ENCODE data around the gene CD3D. TPM values are rescaled to one million over a fixed set of nuclear protein-coding genes. Genes with fewer than 3 reads are reported as not detected.

The CD3D gene
- total and polyA plus RNA-seq, 2 donors (not counting 3 experiments of a cell fraction or from before 2014, with no cell fraction given) = not detected

- Histone ChIP-seq H3K27ac (ENCODE audit: insufficient read depth, low read depth, low read length) (no peak overlapping the region), H4K20me1 (replicated peaks; ENCODE audit: control insufficient read depth, extremely low read depth, insufficient read depth, low read length) (no peaks in the 10 kb centered on the region), H3K4me2 (ENCODE audit: insufficient read depth, low read length) (no peak overlapping the region), H2AFZ (ENCODE audit: low read depth, low read length) (no peak overlapping the region), H3K79me2 (ENCODE audit: control insufficient read depth, insufficient read depth, low read length) (no peaks in the 10 kb centered on the region), H3K4me1 (ENCODE audit: control insufficient read depth, extremely low read depth, insufficient read depth, low read length) (no peaks in the 10 kb centered on the region), H3K9me3 (replicated peaks; ENCODE audit: control insufficient read depth, insufficient read depth, low read length) (no peaks in the 10 kb centered on the region), H3K9me1 (replicated peaks; ENCODE audit: control insufficient read depth, extremely low read depth, insufficient read depth, low read length) (no peaks in the 10 kb centered on the region), H3K9ac (replicated peaks; ENCODE audit: extremely low read depth, insufficient read depth, low read length) (no peak overlapping the region), H3K27me3 (ENCODE audit: control insufficient read depth in 2 of 2, insufficient read depth in 2 of 2, low read length in 2 of 2) (peaks cover 3 to 12% of the 10 kb centered on the region in 2 experiments), H3K36me3 (ENCODE audit: control insufficient read depth in 2 of 2, extremely low read depth in 1 of 2, insufficient read depth in 2 of 2, low read length in 2 of 2) (no peaks in the 10 kb centered on the region), H3K4me3 (replicated peaks in 1 of 3; ENCODE audit: insufficient read depth in 1 of 3, low read depth in 1 of 3, low read length in 3 of 3) (no peak overlapping the region)
- FAIRE-seq = no peak
- intact Hi-C loops (cut with micrococcal nuclease) = no loop called here
- CTCF ChIA-PET = interaction anchor here (1.6 to 1.9 kb wide), 3 partner anchors 44 to 167 kb away, joined by 4 to 6 read pairs (median 6); no protein-coding TSS in a partner anchor
- POLR2A ChIA-PET = no interaction called here
- dilution Hi-C loops (cut with MboI; ENCODE audit: extremely low pct_ligation_motif_present, low sequenced_read_pairs) = no loop called here
- no peak for DNase-seq (ENCODE audit: low read depth, low spot score)
- BruUV-seq (replicated peaks) = no TSS peak
- TF ChIP-seq CTCF (IDR thresholded peaks at IDR 0.05; ENCODE audit: extremely low read depth in 1 of 2, insufficient read depth in 1 of 2, low read depth in 1 of 2, low read length in 2 of 2) = no peak
These were observed 3.1 kb downstream of the CD3D start for GRCh38 chr11:118339281-118339961.

GRCh38 chr11:118338637-118339061 lies 3.9 kb downstream of the CD3D start:
- FAIRE-seq (no peak), DNase-seq (ENCODE audit: low read depth, low spot score) (no peak)
- H3K9me3 ChIP-seq (replicated peaks; ENCODE audit: control insufficient read depth, insufficient read depth, low read length) = no peaks in the 10 kb centered on the region
- H4K20me1 ChIP-seq (replicated peaks; ENCODE audit: control insufficient read depth, extremely low read depth, insufficient read depth, low read length) = no peaks in the 10 kb centered on the region
- no peak overlapping the region for H3K4me3 ChIP-seq (replicated peaks in 1 of 3; ENCODE audit: insufficient read depth in 1 of 3, low read depth in 1 of 3, low read length in 3 of 3)
- intact Hi-C loops (cut with micrococcal nuclease) = no loop called here
- H3K27me3 ChIP-seq (ENCODE audit: control insufficient read depth in 2 of 2, insufficient read depth in 2 of 2, low read length in 2 of 2) = peaks cover 3 to 12% of the 10 kb centered on the region in 2 experiments
- ChIA-PET CTCF (interaction anchor here (1.6 to 1.9 kb wide), 3 partner anchors 43 to 167 kb away, joined by 4 to 6 read pairs (median 6); no protein-coding TSS in a partner anchor), POLR2A (no interaction called here)
- no peak overlapping the region for H3K27ac ChIP-seq (ENCODE audit: insufficient read depth, low read depth, low read length)
- no peaks in the 10 kb centered on the region for H3K79me2 ChIP-seq (ENCODE audit: control insufficient read depth, insufficient read depth, low read length)
- H2AFZ ChIP-seq (ENCODE audit: low read depth, low read length) = no peak overlapping the region
- no peaks in the 10 kb centered on the region for H3K9me1 ChIP-seq (replicated peaks; ENCODE audit: control insufficient read depth, extremely low read depth, insufficient read depth, low read length)
- no peak for TF ChIP-seq POLR2AphosphoS5 (IDR thresholded peaks at IDR 0.05; ENCODE audit: insufficient read depth, low read depth, low read length)
- no peak for TF ChIP-seq FOS (IDR thresholded peaks at IDR 0.05; ENCODE audit: borderline replicate concordance, insufficient read depth, low read length)
- no peak for TF ChIP-seq CTCF (IDR thresholded peaks at IDR 0.05; ENCODE audit: extremely low read depth in 1 of 2, insufficient read depth in 1 of 2, low read depth in 1 of 2, low read length in 2 of 2)
- TF ChIP-seq MYC (IDR thresholded peaks at IDR 0.05; ENCODE audit: low read depth, low read length) = no peak
- TF ChIP-seq GATA2 (IDR thresholded peaks at IDR 0.05; ENCODE audit: insufficient read depth, insufficient read length, low read depth, low read length) = no peak
- TF ChIP-seq JUN (IDR thresholded peaks at IDR 0.05; ENCODE audit: borderline replicate concordance, insufficient read depth, insufficient read length, low read depth) = no peak
- no peak for TF ChIP-seq POLR2A (IDR thresholded peaks at IDR 0.05; ENCODE audit: low read depth, low read length)
- no peak for TF ChIP-seq EZH2 (IDR thresholded peaks at IDR 0.05; ENCODE audit: borderline replicate concordance, low read depth, low read length, severe bottlenecking)
- TF ChIP-seq MAX (IDR thresholded peaks at IDR 0.05; ENCODE audit: insufficient read depth, insufficient read length) = no peak
- H3K4me1 ChIP-seq (ENCODE audit: control insufficient read depth, extremely low read depth, insufficient read depth, low read length) = no peaks in the 10 kb centered on the region
- no TSS peak for BruUV-seq (replicated peaks)
- no peaks in the 10 kb centered on the region for H3K36me3 ChIP-seq (ENCODE audit: control insufficient read depth in 2 of 2, extremely low read depth in 1 of 2, insufficient read depth in 2 of 2, low read length in 2 of 2)
- dilution Hi-C loops (cut with MboI; ENCODE audit: extremely low pct_ligation_motif_present, low sequenced_read_pairs) = no loop called here
- H3K4me2 ChIP-seq (ENCODE audit: insufficient read depth, low read length) = no peak overlapping the region
- H3K9ac ChIP-seq (replicated peaks; ENCODE audit: extremely low read depth, insufficient read depth, low read length) = no peak overlapping the region
